ENCODE measurements around the gene TUBA1C. TPM values are rescaled to one million over a fixed set of nuclear protein-coding genes. Genes with fewer than 3 reads are reported as not detected.
"Not testable (repeated sequence)": the region's sequence is repeated elsewhere in the genome, so short reads cannot be mapped to it uniquely, and the experiment has no call there.

The TUBA1C gene
- total RNA-seq, 1 donor, result 609 TPM

DNA sequence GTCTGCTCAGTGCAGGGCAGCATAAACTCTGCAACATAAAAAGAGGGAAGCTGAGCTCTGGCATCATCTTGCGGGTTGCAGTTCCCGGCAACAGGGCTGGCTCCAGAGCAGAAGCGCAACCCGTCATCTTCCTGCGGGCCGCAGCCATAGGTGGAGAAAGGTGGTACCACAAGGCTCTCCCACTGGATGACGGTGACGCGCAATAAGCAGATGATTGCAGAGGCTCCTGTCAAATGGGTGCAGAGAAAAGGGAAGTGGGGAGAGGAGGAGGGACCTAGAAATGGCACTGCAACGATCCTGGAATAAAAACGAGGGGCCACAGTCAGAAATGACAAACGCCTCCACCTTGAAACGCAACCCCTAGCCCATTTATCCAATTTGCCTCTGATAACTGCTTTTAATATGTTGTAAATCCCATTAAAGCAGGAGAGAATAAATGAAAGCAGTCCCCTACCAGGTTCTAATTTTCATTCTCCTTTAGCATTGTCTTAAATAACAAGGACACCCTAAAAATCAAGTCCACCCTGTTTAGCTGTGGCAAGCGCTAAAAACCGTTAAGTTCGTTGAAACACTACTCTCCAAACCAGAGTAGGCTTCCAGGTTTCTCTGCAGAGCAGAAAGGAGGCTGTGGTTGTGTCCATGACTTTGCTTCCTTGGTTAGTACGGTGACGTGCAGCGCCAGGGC lies 30.9 kb upstream of the TUBA1C start:
- TF ChIP-seq, protein P1, sequence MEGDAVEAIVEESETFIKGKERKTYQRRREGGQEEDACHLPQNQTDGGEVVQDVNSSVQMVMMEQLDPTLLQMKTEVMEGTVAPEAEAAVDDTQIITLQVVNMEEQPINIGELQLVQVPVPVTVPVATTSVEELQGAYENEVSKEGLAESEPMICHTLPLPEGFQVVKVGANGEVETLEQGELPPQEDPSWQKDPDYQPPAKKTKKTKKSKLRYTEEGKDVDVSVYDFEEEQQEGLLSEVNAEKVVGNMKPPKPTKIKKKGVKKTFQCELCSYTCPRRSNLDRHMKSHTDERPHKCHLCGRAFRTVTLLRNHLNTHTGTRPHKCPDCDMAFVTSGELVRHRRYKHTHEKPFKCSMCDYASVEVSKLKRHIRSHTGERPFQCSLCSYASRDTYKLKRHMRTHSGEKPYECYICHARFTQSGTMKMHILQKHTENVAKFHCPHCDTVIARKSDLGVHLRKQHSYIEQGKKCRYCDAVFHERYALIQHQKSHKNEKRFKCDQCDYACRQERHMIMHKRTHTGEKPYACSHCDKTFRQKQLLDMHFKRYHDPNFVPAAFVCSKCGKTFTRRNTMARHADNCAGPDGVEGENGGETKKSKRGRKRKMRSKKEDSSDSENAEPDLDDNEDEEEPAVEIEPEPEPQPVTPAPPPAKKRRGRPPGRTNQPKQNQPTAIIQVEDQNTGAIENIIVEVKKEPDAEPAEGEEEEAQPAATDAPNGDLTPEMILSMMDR (IDR thresholded peaks at IDR 0.05; ENCODE audit: insufficient read depth, low read depth, low read length), result no peak
- H3K4me3 ChIP-seq (ENCODE audit: low read depth, low read length), result no peak overlapping the region
- no peak for DNase-seq (ENCODE audit: low read depth)

DNA sequence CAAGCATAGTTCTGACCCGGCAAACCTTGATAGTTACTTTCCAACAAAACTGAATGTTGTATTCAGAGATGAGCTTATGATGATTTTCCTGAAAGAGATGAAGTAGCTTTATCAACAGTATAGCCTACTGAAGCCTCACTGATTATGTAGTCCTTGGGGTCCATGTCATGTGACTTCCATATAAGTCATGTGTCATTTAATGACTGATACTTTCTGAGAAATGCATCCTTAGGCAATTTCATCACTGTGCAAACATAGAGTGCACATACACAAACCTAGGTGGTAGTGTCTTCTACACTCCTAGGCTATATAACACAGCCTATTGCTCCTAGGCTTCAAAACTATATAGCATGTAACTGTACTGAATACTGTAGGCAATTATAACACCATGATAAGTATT lies 28.5 kb upstream of the TUBA1C start:
- TF ChIP-seq, protein P1 (IDR thresholded peaks at IDR 0.05; ENCODE audit: insufficient read depth, low read depth, low read length), result no peak
- no peak for DNase-seq (ENCODE audit: low read depth)
- H3K4me3 ChIP-seq (ENCODE audit: low read depth, low read length), result no peak overlapping the region

DNA sequence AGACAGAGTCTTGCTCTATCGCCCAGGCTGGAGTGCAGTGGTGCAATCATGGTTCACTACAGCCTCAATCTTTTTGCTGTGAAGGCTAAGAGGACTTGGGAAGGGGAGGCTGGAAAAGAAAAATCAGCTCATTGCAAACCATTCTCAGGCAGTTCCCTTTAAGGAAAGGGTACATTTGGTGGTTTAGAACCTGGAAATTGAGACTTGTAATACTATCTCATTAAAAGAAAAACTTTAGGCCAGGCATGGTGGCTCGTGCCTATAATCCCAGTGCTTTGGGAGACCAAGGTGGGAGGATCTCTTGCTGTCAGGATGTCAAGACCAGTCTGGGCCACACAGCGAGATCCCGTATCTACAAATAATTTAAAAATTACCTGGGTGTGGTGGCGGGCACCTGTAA lies 21.3 kb upstream of the TUBA1C start:
- H3K4me3 ChIP-seq (ENCODE audit: low read depth, low read length), result no peak overlapping the region
- DNase-seq (ENCODE audit: low read depth), result no peak
- TF ChIP-seq, protein P1 (IDR thresholded peaks at IDR 0.05; ENCODE audit: insufficient read depth, low read depth, low read length), result no peak

DNA sequence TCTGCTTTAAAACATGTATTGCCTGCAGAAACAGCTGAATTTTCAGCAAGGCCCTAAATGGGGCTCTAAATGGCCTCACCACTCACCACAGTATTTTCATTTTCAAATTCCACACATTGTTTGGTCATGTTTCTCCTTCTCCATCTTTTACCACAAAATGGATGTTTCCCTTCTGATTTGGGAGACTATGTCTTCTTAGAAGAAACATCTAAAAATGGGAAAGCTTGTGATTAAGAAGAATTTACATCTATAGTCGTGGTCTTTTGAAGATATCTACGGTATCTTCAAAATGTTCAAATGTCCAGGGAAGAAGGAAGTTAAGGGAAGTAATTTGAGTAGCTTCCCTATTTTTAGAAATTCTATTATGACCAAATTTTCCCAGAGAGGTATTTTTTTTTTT lies 20.7 kb upstream of the TUBA1C start:
- no peak overlapping the region for H3K4me3 ChIP-seq (ENCODE audit: low read depth, low read length)
- TF ChIP-seq, protein P1 (IDR thresholded peaks at IDR 0.05; ENCODE audit: insufficient read depth, low read depth, low read length), result no peak
- DNase-seq (ENCODE audit: low read depth), result no peak

DNA sequence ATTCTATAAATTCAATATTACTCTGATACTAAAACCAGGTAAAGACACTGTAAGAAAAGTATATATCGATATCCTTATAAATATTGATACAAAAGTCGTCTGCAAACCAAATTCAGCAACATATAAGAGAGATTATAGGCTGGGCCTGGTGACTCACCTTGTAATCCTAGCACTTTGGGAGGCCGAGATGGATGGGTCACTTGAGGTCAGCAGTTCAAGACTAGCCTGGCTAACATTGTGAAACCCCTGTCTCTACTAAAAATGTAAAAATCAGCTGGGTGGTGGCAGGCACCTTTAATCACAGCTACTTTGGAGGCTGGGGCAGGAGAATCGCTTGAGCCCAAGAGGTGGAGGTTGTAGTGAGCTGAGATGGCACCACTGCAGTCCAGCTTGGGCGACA lies 13.5 kb upstream of the TUBA1C start:
- no peak overlapping the region for H3K4me3 ChIP-seq (ENCODE audit: low read depth, low read length)
- TF ChIP-seq, protein P1 (IDR thresholded peaks at IDR 0.05; ENCODE audit: insufficient read depth, low read depth, low read length), result no peak
- DNase-seq (ENCODE audit: low read depth), result no peak

DNA sequence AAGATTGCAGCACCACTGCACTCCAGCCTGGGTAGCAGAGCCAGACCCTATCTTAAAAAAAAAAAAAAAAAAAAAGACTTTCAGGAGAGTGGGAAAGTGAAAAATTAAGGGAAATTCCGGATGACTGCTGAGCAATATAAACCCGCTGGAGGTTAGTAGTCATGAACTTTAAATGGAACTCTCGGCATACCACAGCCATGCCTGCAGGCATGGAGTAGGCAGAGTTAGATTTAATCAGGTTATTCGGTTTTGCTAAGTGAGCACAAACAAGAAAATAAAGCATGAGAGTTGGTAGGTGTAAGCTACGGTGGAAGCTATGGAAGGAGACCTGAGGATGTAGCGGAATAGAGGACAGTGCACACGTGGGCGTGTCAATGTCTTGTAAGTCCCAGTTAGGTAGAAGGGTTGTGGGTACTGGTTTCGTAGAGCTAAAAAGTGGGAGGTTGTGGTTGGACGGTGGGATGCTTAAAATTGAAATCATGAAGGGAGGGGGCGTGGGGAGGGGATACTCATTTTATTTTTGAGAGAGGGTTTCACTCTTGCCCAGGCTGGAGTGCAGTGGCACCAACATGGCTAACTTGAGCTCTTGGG lies 11.8 kb upstream of the TUBA1C start:
- TF ChIP-seq, protein P1 (IDR thresholded peaks at IDR 0.05; ENCODE audit: insufficient read depth, low read depth, low read length), result no peak
- no peak for DNase-seq (ENCODE audit: low read depth)
- H3K4me3 ChIP-seq (ENCODE audit: low read depth, low read length), result no peak overlapping the region

DNA sequence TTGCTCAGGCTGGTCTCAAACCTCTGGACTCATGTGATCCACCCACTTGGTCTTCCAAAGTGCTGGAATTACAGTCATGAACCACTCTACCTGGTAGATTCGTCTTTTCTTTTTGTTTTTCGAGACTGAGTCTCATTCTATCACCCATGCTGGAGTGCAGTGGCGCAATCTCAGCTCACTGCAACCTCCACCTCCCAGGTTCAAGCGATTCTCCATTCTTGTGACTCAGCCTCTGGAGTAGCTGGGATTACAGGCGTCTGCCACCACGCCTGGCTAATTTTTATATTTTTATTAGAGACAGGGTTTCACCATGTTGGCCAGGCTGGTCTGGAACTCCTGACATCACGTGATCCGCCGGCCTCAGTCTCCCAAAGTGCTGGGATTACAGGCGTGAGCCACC lies 9.4 kb upstream of the TUBA1C start:
- H3K4me3 ChIP-seq (ENCODE audit: low read depth, low read length); DNase-seq (ENCODE audit: low read depth): not testable (repeated sequence)

Data from fibroblast of villous mesenchyme (primary cell).